Measurements from ENCODE around the gene PRKAR2A.

DNA sequence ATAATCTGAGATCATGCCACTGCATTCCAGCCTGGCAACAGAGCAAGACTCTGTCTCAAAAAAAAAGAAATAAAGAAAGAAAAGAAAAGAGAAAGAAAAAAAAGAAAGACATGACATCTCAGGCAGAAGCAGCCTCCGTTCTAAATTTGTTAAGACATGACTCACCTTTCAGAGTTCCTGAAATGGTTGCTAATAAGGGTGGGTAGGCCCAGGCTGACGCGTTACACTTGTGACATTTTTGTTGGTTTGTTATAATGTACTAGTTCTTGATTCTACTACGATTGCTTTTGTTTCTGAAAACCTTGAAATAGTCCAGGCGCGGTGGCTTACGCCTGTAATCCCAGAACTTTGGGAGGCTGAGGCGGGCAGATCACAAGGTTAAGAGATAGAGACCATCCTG, 30.0 kb upstream of the PRKAR2A start:
- TF ChIP-seq STAT5A (IDR thresholded peaks at IDR 0.05; ENCODE audit: borderline replicate concordance, low read length) (no peak), YY1 (IDR thresholded peaks at IDR 0.05; ENCODE audit: borderline replicate concordance in 1 of 3, control insufficient read depth in 1 of 3, extremely low read depth in 1 of 3, insufficient read depth in 3 of 3, insufficient read length in 1 of 3, insufficient replicate concordance in 2 of 3, low read depth in 1 of 3, low read length in 2 of 3) (no peak), SMC3 (conservative IDR thresholded peaks at IDR 0.05; ENCODE audit: insufficient read depth, low read depth, low read length) (no peak), POLR2A (conservative IDR thresholded peaks at IDR 0.05) (no peak), FOXP1 (CRISPR knock-in tag; IDR thresholded peaks at IDR 0.05) (no peak), ZNF274 (IDR thresholded peaks at IDR 0.05; ENCODE audit: borderline replicate concordance, low read depth, low read length) (no peak)
- TF ChIP-seq, protein P1, sequence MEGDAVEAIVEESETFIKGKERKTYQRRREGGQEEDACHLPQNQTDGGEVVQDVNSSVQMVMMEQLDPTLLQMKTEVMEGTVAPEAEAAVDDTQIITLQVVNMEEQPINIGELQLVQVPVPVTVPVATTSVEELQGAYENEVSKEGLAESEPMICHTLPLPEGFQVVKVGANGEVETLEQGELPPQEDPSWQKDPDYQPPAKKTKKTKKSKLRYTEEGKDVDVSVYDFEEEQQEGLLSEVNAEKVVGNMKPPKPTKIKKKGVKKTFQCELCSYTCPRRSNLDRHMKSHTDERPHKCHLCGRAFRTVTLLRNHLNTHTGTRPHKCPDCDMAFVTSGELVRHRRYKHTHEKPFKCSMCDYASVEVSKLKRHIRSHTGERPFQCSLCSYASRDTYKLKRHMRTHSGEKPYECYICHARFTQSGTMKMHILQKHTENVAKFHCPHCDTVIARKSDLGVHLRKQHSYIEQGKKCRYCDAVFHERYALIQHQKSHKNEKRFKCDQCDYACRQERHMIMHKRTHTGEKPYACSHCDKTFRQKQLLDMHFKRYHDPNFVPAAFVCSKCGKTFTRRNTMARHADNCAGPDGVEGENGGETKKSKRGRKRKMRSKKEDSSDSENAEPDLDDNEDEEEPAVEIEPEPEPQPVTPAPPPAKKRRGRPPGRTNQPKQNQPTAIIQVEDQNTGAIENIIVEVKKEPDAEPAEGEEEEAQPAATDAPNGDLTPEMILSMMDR (IDR thresholded peaks at IDR 0.05 in 2 of 3, conservative IDR thresholded peaks at IDR 0.05 in 1 of 3; ENCODE audit: insufficient read depth in 2 of 3, low read depth in 1 of 3, low read length in 3 of 3): no peak

Data from K562 (cell line).